ENCODE data around the gene LGI4.

- no peak for TF ChIP-seq CTCF (conservative IDR thresholded peaks at IDR 0.05 in 1 of 2, IDR thresholded peaks at IDR 0.05 in 1 of 2; ENCODE audit: extremely low read depth in 1 of 2, insufficient read depth in 1 of 2, low read depth in 1 of 2, low read length in 2 of 2)
- no peak for TF ChIP-seq EZH2 (IDR thresholded peaks at IDR 0.05; ENCODE audit: borderline replicate concordance, low read length)
These were observed 2.6 kb downstream of the LGI4 start for GRCh38 chr19:35132254-35132653.
